Activated B cell treated with CpG ODN at 0.5 μM for 24 hours (primary cell): Measurements from ENCODE around the gene LRRC74A. TPM values are rescaled to one million over a fixed set of nuclear protein-coding genes. Genes with fewer than 3 reads are reported as not detected.
"Not testable (repeated sequence)": the region's sequence is repeated elsewhere in the genome, so short reads cannot be mapped to it uniquely, and the experiment has no call there.

Source experiments
- ATAC-seq: fragments of 200-7000 bp; cut with Tn5 transposase; one replicate; pipeline ENCODE4 v1.10.0; 2021; ENCODE audit warnings: low read depth, mild to moderate bottlenecking, moderate library complexity
- CTCF ChIA-PET: fragments of 350-600 bp; sonication (Branson Sonifier 250); formaldehyde crosslinking; loops from one replicate; lab custom pipeline; 2021; ENCODE audit warnings: antibody characterized with exemption; lab: Charles Lee
- POLR2A ChIA-PET: fragments of 350-600 bp; sonication (Branson Sonifier 250); formaldehyde crosslinking; loops from one replicate; lab custom pipeline; 2021; ENCODE audit warnings: antibody characterized with exemption; lab: Charles Lee
- DNase-seq: peaks from one replicate; pipeline ENCODE4 v3.0.0; 2022
- H3K27ac Mint-ChIP-seq: one replicate; pipeline ENCODE4 v1.8.0; 2020; ENCODE audit warnings: mixed read lengths
- H3K27me3 Mint-ChIP-seq: one replicate; pipeline ENCODE4 v1.8.0; 2021; ENCODE audit warnings: mixed read lengths
- H3K36me3 Mint-ChIP-seq: one replicate; pipeline ENCODE4 v1.8.0; 2021; ENCODE audit warnings: low read depth, mixed read lengths
- H3K4me1 Mint-ChIP-seq: one replicate; pipeline ENCODE4 v1.8.0; 2021; ENCODE audit warnings: mixed read lengths
- H3K4me3 Mint-ChIP-seq: one replicate; pipeline ENCODE4 v1.8.0; 2020; ENCODE audit warnings: mild to moderate bottlenecking, mixed read lengths
- H3K9me3 Mint-ChIP-seq: one replicate; pipeline ENCODE4 v1.8.0; 2020; ENCODE audit warnings: mixed read lengths
- intact Hi-C: fragments of 100-400 bp; cut with micrococcal nuclease; formaldehyde crosslinking; loops from one replicate; pipeline ENCODE4 v1.15.1; 2024
- total RNA-seq: library from RNA; stranded (reverse); gene quantifications from 2 replicates; pipeline ENCODE4 v1.2.3, GENCODE V29; 2022
- TF ChIP-seq, protein P1 (sequence below): fragments of 200-600 bp; IDR thresholded peaks from one replicate; pipeline ENCODE4 v1.8.0; 2022; ENCODE audit warnings: antibody characterized with exemption, mild to moderate bottlenecking

Gene LRRC74A
- total RNA-seq, 1 donor from 2014 or later: not detected

DNA sequence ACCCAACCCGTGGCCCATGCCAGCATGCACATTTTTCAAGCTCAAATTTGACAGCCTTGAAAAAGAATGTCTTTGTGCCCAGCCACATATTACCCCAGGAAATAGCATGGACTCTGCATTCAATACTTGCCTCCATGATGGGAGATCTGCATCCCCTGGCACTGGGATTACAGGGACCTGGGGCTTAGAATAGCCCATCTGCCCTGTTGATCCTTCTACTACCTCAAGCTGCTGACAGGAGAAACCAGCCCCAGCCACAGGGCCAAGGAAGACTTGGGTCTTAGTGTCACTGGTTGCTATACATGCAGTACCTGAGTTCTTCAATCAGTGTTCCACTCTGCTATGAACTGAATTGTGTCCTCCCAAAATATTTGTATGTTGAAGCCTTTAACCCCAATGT is 85.3 kb downstream of the LRRC74A start:
- H3K27me3 Mint-ChIP-seq: no peaks in the 10 kb centered on the region
- no peaks in the 10 kb centered on the region for H3K36me3 Mint-ChIP-seq
- no peak overlapping the region for H3K27ac Mint-ChIP-seq
- H3K9me3 Mint-ChIP-seq: peaks cover 2% of the 10 kb centered on the region
- ATAC-seq (no peak), DNase-seq (no peak)
- POLR2A ChIA-PET: interaction anchor here (1.2 kb wide), 1 partner anchor 116 kb away, joined by 3 read pairs; no protein-coding TSS in a partner anchor
- intact Hi-C loops: no loop called here
- TF ChIP-seq, protein P1, sequence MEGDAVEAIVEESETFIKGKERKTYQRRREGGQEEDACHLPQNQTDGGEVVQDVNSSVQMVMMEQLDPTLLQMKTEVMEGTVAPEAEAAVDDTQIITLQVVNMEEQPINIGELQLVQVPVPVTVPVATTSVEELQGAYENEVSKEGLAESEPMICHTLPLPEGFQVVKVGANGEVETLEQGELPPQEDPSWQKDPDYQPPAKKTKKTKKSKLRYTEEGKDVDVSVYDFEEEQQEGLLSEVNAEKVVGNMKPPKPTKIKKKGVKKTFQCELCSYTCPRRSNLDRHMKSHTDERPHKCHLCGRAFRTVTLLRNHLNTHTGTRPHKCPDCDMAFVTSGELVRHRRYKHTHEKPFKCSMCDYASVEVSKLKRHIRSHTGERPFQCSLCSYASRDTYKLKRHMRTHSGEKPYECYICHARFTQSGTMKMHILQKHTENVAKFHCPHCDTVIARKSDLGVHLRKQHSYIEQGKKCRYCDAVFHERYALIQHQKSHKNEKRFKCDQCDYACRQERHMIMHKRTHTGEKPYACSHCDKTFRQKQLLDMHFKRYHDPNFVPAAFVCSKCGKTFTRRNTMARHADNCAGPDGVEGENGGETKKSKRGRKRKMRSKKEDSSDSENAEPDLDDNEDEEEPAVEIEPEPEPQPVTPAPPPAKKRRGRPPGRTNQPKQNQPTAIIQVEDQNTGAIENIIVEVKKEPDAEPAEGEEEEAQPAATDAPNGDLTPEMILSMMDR: no peak
- peaks cover 20% of the 10 kb centered on the region for H3K4me1 Mint-ChIP-seq
- CTCF ChIA-PET: interaction anchor here (2.7 to 6.9 kb wide), 4 partner anchors 36 to 158 kb away, joined by 13 to 101 read pairs (median 21); no protein-coding TSS in a partner anchor
- no peak overlapping the region for H3K4me3 Mint-ChIP-seq

DNA sequence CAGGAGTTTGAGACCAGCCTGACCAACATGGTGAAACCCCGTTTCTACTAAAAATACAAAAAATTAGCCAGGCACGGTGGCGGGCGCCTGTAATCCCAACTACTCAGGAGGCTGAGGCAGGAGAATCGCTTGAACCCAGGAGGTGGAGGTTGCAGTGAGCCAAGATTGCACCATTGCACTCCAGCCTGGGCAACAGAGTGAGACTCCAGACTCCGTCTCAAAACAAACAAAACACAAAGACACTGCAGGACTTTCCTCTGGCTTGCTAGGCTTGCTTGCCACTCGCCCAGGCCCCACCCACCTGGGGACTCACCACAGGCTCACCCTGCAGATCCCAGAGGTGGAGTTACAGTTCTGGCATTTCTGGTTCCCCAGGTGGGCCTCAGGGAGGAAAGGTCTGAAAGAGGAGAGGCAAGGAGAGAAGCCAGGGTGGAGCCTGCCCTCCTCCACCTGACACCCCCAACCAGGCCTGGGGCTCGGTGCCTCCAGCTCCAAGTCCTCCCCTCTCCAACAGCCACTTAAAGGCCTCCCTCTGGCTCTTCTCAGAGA is 88.4 kb downstream of the LRRC74A start:
- H3K4me1 Mint-ChIP-seq: peaks cover 21% of the 10 kb centered on the region
- H3K4me3 Mint-ChIP-seq, intact Hi-C loops: not testable (repeated sequence)

DNA sequence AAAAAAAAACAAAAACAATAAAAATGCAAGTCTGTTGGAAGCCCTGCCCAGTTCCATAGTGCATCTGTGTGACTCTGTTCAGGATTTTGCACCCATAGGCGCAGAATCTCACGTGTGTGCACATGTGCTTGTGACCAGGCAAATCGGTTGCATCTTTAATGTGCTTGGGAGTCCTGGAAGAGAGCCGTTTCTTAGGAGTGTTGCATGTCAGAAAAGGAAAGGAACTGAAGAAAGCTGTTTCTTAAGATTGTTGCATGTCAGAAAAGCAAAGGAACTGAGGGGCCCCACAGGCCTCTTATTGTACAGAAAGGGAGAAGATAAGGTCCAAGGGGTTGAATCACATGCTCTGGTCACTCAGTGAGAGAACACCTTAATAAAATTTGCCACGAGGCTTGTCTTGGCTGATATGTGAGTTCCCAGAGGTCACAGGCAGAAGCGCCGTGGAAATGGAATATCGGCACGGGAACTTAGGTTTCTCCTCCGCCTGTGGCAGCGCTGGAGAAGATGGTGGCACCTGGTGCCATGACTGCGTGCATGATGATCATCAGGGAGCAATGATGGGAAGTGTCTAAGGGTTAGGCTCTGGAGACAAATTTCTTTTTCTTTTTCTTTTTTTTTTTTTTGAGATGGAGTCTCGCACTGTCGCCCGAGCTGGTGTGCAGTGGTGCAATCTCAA is 90.0 kb downstream of the LRRC74A start:
- intact Hi-C loops: no loop called here
- no peak for ATAC-seq

More for the DNA sequence above, 88.4 kb downstream of the LRRC74A start:
- ChIA-PET CTCF (interaction anchor here (1.6 to 6.9 kb wide), 11 partner anchors 10 to 180 kb away, joined by 4 to 101 read pairs (median 15); no protein-coding TSS in a partner anchor), POLR2A (interaction anchor here (0.7 to 1.9 kb wide), 2 partner anchors 114 to 212 kb away, joined by 4 to 6 read pairs; partner anchors contain the start of gene IRF2BPL)
- not testable (repeated sequence) for H3K36me3 Mint-ChIP-seq, ATAC-seq, DNase-seq, H3K27me3 Mint-ChIP-seq, H3K9me3 Mint-ChIP-seq, H3K27ac Mint-ChIP-seq

DNA sequence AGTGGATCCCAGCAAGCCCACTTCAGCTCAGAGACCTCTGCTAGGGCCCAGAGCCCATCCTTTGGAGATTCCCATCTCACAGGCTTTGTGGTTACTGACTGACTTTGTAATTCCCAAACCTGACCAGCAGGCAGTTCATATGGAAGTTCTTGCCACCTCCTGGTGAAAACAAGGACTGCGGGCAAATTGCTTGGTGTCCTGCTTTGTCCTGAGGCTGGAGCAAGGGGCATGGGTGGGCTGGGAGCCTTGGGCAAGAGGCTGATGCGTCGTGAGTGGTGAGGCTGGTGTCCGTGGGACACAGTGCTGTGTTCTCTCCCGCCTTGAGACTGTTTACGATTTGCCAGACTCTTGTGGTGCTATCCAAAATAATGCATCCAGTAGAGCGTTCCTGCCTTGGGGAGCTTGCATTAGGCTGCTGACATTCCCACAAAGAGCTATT is 91.0 kb downstream of the LRRC74A start:
- H3K9me3 Mint-ChIP-seq: no peaks in the 10 kb centered on the region
- H3K27ac Mint-ChIP-seq: no peak overlapping the region
- intact Hi-C loops: no loop called here
- DNase-seq (no peak), ATAC-seq (no peak)
- peaks cover 31% of the 10 kb centered on the region for H3K4me1 Mint-ChIP-seq
- H3K4me3 Mint-ChIP-seq: no peak overlapping the region
- TF ChIP-seq, protein P1: no peak
- no peaks in the 10 kb centered on the region for H3K36me3 Mint-ChIP-seq
- CTCF ChIA-PET: interaction anchor here (1.2 to 6.9 kb wide), 5 partner anchors 43 to 150 kb away, joined by 4 to 101 read pairs (median 14); no protein-coding TSS in a partner anchor
- POLR2A ChIA-PET: interaction anchor here (0.6 to 1.0 kb wide), 3 partner anchors 12 to 126 kb away, joined by 3 to 8 read pairs (median 3); partner anchors contain the start of gene IRF2BPL
- peaks cover 13% of the 10 kb centered on the region for H3K27me3 Mint-ChIP-seq

More for the DNA sequence above, 90.0 kb downstream of the LRRC74A start:
- POLR2A ChIA-PET: interaction anchor here (0.6 to 0.7 kb wide), 2 partner anchors 112 to 127 kb away, joined by 3 read pairs; partner anchors contain the start of gene IRF2BPL
- CTCF ChIA-PET: interaction anchor here (1.2 to 6.9 kb wide), 4 partner anchors 42 to 151 kb away, joined by 4 to 101 read pairs (median 25); no protein-coding TSS in a partner anchor
- Mint-ChIP-seq H3K27me3 (peaks cover 5% of the 10 kb centered on the region), H3K27ac (no peak overlapping the region), H3K9me3 (no peaks in the 10 kb centered on the region), H3K36me3 (no peaks in the 10 kb centered on the region), H3K4me3 (no peak overlapping the region), H3K4me1 (peaks cover 31% of the 10 kb centered on the region)
- no peak for DNase-seq
- TF ChIP-seq, protein P1: no peak

DNA sequence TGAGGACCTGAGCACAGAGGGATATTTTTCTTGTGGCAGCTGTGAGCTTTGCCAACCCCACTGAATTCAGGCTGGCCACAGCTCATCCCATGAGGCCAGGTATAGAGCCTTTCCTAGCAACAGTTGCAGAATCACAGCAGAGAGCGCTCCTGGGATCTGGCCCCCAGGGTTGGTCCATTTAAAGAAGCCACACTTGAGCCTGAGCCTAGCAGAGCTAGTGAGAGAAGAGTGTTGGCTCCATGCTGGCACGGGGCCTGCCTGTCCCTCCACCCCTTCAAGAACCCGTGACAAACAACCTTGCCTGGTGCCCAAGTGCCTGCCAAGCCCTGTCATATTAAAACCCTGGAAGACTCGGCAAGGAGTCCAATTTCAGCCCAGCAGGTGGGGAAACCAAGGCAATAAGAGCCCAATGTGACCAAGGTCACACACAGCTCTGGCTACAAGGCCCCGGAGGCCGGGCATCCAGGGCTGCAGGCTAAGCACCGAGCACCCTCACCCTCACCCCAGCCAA is 91.6 kb downstream of the LRRC74A start:
- intact Hi-C loops: no loop called here
- TF ChIP-seq, protein P1: no peak
- Mint-ChIP-seq H3K27me3 (peaks cover 14% of the 10 kb centered on the region), H3K4me1 (peaks cover 31% of the 10 kb centered on the region), H3K36me3 (no peaks in the 10 kb centered on the region), H3K4me3 (no peak overlapping the region), H3K27ac (no peak overlapping the region), H3K9me3 (no peaks in the 10 kb centered on the region)
- DNase-seq: no peak
- ChIA-PET POLR2A (interaction anchor here (1.0 to 1.2 kb wide), 2 partner anchors 12 to 13 kb away, joined by 3 to 8 read pairs; no protein-coding TSS in a partner anchor), CTCF (interaction anchor here (1.1 to 6.9 kb wide), 6 partner anchors 17 to 149 kb away, joined by 3 to 101 read pairs (median 10); no protein-coding TSS in a partner anchor)
- no peak for ATAC-seq
